GM18508 (cell line): ENCODE measurements around the gene EIF2S1.
"Not testable (repeated sequence)": the region's sequence is repeated elsewhere in the genome, so short reads cannot be mapped to it uniquely, and the experiment has no call there.

ENCODE experiments used
- ATAC-seq: cut with Tn5 transposase; IDR thresholded peaks from one replicate; pipeline ENCODE4 v1.9.1; 2021; ENCODE audit warnings: moderate number of reproducible peaks; ENCODE audit not compliant: insufficient read depth, unreplicated experiment

EIF2S1 gene

GRCh38 chr14:67409461-67409860, 49.3 kb downstream of the EIF2S1 start:
- ATAC-seq = no peak

- no peak for ATAC-seq
Observed at GRCh38 chr14:67410313-67410712, 50.2 kb downstream of the EIF2S1 start.

GRCh38 chr14:67411370-67411769, 51.2 kb downstream of the EIF2S1 start:
- ATAC-seq = no peak

- no peak for ATAC-seq
Observed at GRCh38 chr14:67411820-67412421, 51.8 kb downstream of the EIF2S1 start, which contains the start of gene PLEK2. Gene PLEK2, minus strand, starts transcription at chr14:67412165. Its CDS starts 106 bp downstream, at chr14:67412059.

- no peak for ATAC-seq
Observed at GRCh38 chr14:67413806-67414769, 54.0 kb downstream of the EIF2S1 start.

- not testable (repeated sequence) for ATAC-seq
Observed at GRCh38 chr14:67415610-67416009, 55.5 kb downstream of the EIF2S1 start.

- ATAC-seq = no peak
Observed at GRCh38 chr14:67416085-67416484, 56.0 kb downstream of the EIF2S1 start.

- no peak for ATAC-seq
Observed at GRCh38 chr14:67416810-67417209, 56.7 kb downstream of the EIF2S1 start.

- no peak for ATAC-seq
Observed at GRCh38 chr14:67417633-67418032, 57.5 kb downstream of the EIF2S1 start.

- no peak for ATAC-seq
Observed at GRCh38 chr14:67418401-67419191, 58.5 kb downstream of the EIF2S1 start.

- no peak for ATAC-seq
Observed at GRCh38 chr14:67420102-67420739, 60.1 kb downstream of the EIF2S1 start.

GRCh38 chr14:67421356-67422224, 61.5 kb downstream of the EIF2S1 start:
- no peak for ATAC-seq

- no peak for ATAC-seq
Observed at GRCh38 chr14:67423424-67423823, 63.3 kb downstream of the EIF2S1 start.

- ATAC-seq = no peak
Observed at GRCh38 chr14:67424539-67424938, 64.4 kb downstream of the EIF2S1 start.

- no peak for ATAC-seq
Observed at GRCh38 chr14:67425608-67426007, 65.5 kb downstream of the EIF2S1 start.

GRCh38 chr14:67426161-67426560, 66.0 kb downstream of the EIF2S1 start:
- ATAC-seq = no peak

GRCh38 chr14:67426983-67427606, 67.0 kb downstream of the EIF2S1 start:
- no peak for ATAC-seq

- ATAC-seq = no peak
Observed at GRCh38 chr14:67428501-67429031, 68.4 kb downstream of the EIF2S1 start.
